ENCODE results near the gene SH3RF3. TPM values are rescaled to one million over a fixed set of nuclear protein-coding genes. Genes with fewer than 3 reads are reported as not detected.

SH3RF3 gene
- total RNA-seq, 1 donor from 2014 or later, result 1.3 TPM

DNA sequence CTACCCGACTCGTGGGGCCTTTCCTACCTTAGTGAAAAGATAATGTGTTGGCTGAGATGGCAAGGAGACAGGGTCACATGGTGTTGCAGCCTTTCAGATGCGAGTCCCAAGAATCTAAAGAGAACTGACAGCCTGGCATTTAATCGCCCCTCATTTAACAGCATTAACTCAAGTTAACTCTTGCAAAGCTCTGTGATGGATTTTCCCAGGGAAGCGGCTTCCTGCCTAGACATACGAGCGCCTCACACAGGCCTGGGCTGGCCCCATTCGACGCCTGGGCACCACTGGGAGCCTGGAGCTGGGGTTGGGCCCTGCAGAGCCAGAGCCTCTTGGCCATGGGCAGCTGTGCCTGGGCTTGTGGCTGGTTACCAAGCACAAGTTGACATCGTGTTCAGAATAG, 344.0 kb downstream of the SH3RF3 start:
- Mint-ChIP-seq H3K27ac (no peak overlapping the region), H3K27me3 (peaks cover 2% of the 10 kb centered on the region), H3K4me1 (ENCODE audit: low read depth) (no peaks in the 10 kb centered on the region), H3K36me3 (ENCODE audit: insufficient read depth) (no peaks in the 10 kb centered on the region), H3K4me3 (ENCODE audit: low read depth) (no peak overlapping the region), H3K9me3 (ENCODE audit: low read depth) (no peaks in the 10 kb centered on the region)
- TF ChIP-seq, protein P1, sequence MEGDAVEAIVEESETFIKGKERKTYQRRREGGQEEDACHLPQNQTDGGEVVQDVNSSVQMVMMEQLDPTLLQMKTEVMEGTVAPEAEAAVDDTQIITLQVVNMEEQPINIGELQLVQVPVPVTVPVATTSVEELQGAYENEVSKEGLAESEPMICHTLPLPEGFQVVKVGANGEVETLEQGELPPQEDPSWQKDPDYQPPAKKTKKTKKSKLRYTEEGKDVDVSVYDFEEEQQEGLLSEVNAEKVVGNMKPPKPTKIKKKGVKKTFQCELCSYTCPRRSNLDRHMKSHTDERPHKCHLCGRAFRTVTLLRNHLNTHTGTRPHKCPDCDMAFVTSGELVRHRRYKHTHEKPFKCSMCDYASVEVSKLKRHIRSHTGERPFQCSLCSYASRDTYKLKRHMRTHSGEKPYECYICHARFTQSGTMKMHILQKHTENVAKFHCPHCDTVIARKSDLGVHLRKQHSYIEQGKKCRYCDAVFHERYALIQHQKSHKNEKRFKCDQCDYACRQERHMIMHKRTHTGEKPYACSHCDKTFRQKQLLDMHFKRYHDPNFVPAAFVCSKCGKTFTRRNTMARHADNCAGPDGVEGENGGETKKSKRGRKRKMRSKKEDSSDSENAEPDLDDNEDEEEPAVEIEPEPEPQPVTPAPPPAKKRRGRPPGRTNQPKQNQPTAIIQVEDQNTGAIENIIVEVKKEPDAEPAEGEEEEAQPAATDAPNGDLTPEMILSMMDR (IDR thresholded peaks at IDR 0.05; ENCODE audit: unreplicated experiment), result no peak
- DNase-seq (ENCODE audit: low spot score, unreplicated experiment), result no peak

DNA sequence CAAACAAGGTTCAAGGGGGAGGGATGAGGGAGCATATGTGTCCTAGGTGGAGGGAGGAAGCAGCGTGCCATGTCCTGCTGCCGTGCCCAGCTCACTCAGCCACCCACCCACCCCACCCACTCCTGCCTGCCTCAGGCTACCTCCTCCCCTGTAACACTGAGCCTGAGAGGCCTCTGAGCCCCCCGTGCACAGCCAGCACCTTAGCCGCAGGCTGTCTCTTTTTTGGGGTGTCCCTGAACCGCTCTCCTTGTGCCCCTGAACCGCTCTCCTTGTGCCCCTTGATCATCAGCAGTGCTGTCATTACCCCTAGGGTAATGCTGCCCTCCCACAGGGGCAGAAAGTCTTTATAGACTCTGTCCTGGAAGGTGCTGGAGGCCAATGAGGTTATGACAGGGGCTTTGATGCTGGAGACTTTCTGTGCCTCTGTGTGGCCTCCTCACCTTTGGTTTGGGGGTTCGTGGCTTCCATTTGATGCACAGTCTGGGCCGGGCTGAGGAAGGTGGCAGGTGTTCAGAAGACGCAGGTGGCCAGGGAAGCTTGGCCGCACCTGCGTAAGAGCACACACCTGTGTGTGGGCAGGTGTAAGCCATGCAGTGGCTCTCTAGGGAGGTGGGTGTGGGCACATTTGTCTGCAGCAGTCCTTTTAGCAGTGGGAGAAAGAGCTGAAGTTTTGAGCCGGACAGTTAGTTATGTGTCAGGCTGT, 344.8 kb downstream of the SH3RF3 start:
- H3K4me3 Mint-ChIP-seq (ENCODE audit: low read depth), result no peak overlapping the region
- no peak overlapping the region for H3K27ac Mint-ChIP-seq
- H3K36me3 Mint-ChIP-seq (ENCODE audit: insufficient read depth), result no peaks in the 10 kb centered on the region
- no peaks in the 10 kb centered on the region for H3K4me1 Mint-ChIP-seq (ENCODE audit: low read depth)
- TF ChIP-seq, protein P1 (IDR thresholded peaks at IDR 0.05; ENCODE audit: unreplicated experiment), result no peak
- H3K27me3 Mint-ChIP-seq, result no peaks in the 10 kb centered on the region
- H3K9me3 Mint-ChIP-seq (ENCODE audit: low read depth), result no peaks in the 10 kb centered on the region
- DNase-seq (ENCODE audit: low spot score, unreplicated experiment), result no peak

DNA sequence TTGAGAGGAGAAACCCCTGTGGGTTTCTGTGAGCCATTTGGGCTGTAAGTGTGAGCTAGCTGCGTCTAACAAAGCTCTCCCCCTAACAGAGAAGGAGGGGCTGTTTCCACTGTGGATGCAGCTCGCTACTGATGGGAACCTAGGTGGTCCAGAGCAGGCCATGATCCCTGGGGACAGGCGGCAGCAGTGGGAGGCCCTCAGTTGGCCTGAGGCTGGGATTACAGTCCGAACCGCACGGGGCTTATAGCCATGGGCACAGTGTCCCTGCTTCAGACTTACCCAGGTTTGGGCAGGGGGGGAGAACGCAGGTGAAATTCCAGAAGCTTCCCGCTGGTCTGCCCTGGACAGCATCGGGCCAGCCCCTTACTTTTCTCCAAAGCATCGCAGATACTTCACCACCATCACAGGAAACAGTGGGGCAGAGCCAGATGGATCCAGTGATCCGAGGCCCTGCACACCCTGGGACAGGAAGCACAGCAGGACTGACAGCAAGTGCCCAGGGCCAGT, 345.4 kb downstream of the SH3RF3 start:
- DNase-seq (ENCODE audit: low spot score, unreplicated experiment), result no peak
- Mint-ChIP-seq H3K27ac (no peak overlapping the region), H3K27me3 (no peaks in the 10 kb centered on the region), H3K4me3 (ENCODE audit: low read depth) (no peak overlapping the region), H3K9me3 (ENCODE audit: low read depth) (no peaks in the 10 kb centered on the region), H3K36me3 (ENCODE audit: insufficient read depth) (no peaks in the 10 kb centered on the region), H3K4me1 (ENCODE audit: low read depth) (no peaks in the 10 kb centered on the region)
- TF ChIP-seq, protein P1 (IDR thresholded peaks at IDR 0.05; ENCODE audit: unreplicated experiment), result no peak

DNA sequence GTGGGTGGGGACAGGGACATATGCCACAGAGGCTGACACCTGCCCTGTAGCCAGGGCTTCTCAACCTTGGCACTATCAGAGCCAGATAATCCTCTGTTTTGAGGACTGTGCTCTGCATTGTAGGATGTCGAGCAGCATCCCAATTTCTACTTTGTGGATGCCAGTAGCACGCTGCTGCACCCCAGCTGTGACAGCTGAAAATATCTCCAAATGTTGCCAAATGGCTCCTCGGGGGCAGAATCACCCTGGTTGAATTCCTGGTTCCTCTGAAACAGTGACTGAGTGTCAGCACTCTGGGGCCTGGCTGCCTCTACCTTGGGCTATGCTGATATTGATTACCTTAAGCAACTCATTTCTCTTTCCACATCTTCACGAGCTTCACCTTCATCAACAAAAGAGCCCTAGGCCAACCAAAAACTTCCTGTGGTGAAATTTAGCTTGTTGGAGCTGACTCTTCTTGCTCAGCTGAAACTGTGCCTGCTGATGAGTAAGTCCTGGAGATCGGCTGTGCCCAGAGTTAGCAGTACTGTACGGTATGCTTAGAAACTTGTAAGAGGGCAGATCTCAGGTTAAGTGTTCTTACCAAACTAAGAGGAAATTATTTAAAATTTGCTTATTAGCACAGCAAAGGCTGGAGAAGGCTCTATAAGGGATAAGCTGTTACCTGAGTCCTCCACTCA, 346.7 kb downstream of the SH3RF3 start:
- Mint-ChIP-seq H3K27ac (no peak overlapping the region), H3K36me3 (ENCODE audit: insufficient read depth) (no peaks in the 10 kb centered on the region), H3K9me3 (ENCODE audit: low read depth) (no peaks in the 10 kb centered on the region), H3K27me3 (peaks cover 4% of the 10 kb centered on the region), H3K4me1 (ENCODE audit: low read depth) (no peaks in the 10 kb centered on the region), H3K4me3 (ENCODE audit: low read depth) (no peak overlapping the region)
- TF ChIP-seq, protein P1 (IDR thresholded peaks at IDR 0.05; ENCODE audit: unreplicated experiment), result no peak
- DNase-seq (ENCODE audit: low spot score, unreplicated experiment), result no peak

DNA sequence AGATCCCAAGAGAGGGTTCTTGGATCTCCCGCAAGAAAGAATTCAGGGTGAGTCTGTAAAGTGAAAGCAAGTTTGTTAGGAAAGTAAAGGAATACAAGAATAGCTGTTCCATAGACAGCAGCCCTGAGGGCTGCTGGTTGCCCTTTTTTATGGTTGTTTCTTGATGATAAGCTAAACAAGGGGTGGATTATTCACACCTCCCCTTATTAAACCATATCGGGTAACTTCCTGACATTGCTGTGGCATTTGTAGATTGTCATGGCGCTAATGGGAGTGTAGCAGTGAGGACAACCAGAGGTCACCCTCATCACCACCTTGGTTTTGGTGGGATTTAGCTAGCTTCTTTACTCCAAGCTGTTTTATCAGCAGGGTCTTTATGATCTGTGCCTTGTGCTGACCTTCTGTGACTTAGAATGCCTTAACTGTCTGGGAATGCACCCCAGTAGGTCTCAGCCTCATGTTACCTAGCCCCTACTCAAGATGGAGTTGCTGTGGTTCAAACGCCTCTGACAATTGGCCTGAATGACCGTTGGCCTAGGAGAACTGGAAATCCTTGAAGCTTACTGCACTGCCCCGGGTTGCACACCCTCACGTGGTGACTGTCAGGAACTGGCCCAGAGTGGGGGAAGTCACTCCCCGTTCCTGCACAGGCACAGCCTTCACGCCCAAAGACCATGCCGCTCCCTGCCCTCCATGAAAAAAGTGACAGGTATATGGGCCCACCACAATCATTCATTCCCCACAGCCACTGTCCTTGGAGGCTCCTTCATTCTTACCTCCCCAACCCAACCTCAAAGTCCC, 347.8 kb downstream of the SH3RF3 start:
- Mint-ChIP-seq H3K9me3 (ENCODE audit: low read depth) (no peaks in the 10 kb centered on the region), H3K36me3 (ENCODE audit: insufficient read depth) (no peaks in the 10 kb centered on the region), H3K4me1 (ENCODE audit: low read depth) (no peaks in the 10 kb centered on the region), H3K27ac (no peak overlapping the region), H3K4me3 (ENCODE audit: low read depth) (no peak overlapping the region), H3K27me3 (peaks cover 7% of the 10 kb centered on the region)
- no peak for DNase-seq (ENCODE audit: low spot score, unreplicated experiment)
- TF ChIP-seq, protein P1 (IDR thresholded peaks at IDR 0.05; ENCODE audit: unreplicated experiment), result no peak
